HCT116 (cell line): ENCODE results near the gene CTSV. TPM values are rescaled to one million over a fixed set of nuclear protein-coding genes. Genes with fewer than 3 reads are reported as not detected.
"Not testable (repeated sequence)": the region's sequence is repeated elsewhere in the genome, so short reads cannot be mapped to it uniquely, and the experiment has no call there.

Experiments
- ATAC-seq: fragments of 200-7000 bp; cut with Tn5 transposase; 2 replicates; pipeline ENCODE4 v1.9.1; 2020; ENCODE audit warnings: mild to moderate bottlenecking, moderate library complexity
- BruUV-seq: library from RNA; stranded (reverse); fragments of 400-500 nt; replicated peaks from 2 replicates; lab custom pipeline; 2021; lab: Mats Ljungman, UMichigan
- CTCF ChIA-PET: fragments of 300-600 bp; sonication (Branson Sonifier 250); formaldehyde crosslinking; loops from one replicate; lab custom pipeline; 2021; ENCODE audit warnings: antibody characterized with exemption; lab: Charles Lee
- POLR2A ChIA-PET: fragments of 300-600, 350-600 bp; sonication (Branson Sonifier 250); formaldehyde crosslinking; loops from one replicate; lab custom pipeline; 2021; ENCODE audit warnings: antibody characterized with exemption; lab: Charles Lee
- RAD21 ChIA-PET, 2 experiments: fragments of 300-600 bp; sonication (Branson Sonifier 250); formaldehyde crosslinking; loops; one replicate each; lab custom pipeline; 2023; ENCODE audit warnings: low total read pairs in 2 of 2; ENCODE audit not compliant: uncharacterized antibody in 2 of 2, unreplicated experiment in 2 of 2, low non-redundant PET in 1 of 2; lab: Charles Lee
- DNase-seq: peaks from one replicate; pipeline ENCODE4 v3.0.0-alpha.2; 2010; ENCODE audit warnings: low read depth, low spot score
- H2AFZ ChIP-seq: fragments of 200-600 bp; shearing (Covaris generic), sonication (generic); 2 replicates; pipeline ENCODE4 v1.6.1; 2017; ENCODE audit warnings: low read depth, mixed run types, mixed read lengths, antibody characterized with exemption, low read length; ENCODE audit not compliant: poor library complexity, severe bottlenecking
- H3K27ac ChIP-seq: 2 replicates; pipeline ENCODE4 v1.5.1; 2012; ENCODE audit warnings: low read depth, low read length
- H3K27me3 ChIP-seq: fragments of 200-600 bp; sonication (generic); 2 replicates; pipeline ENCODE4 v1.6.1; 2016; ENCODE audit warnings: mixed run types, low read length, mixed read lengths; ENCODE audit not compliant: insufficient read depth
- H3K36me3 ChIP-seq, 2 experiments: fragments of 200-500 bp in 1 of 2; fragments of 200-600 bp in 1 of 2; sonication (Bioruptor generic) in 1 of 2; sonication (generic) in 1 of 2; 2 replicates each; pipeline versions ENCODE4 v1.5.1 to v1.6.1; 2014 to 2016; ENCODE audit warnings: low read length in 2 of 2, inconsistent platforms in 1 of 2, mixed read lengths in 1 of 2, mixed run types in 1 of 2; ENCODE audit not compliant: insufficient read depth in 2 of 2, control insufficient read depth in 1 of 2
- H3K4me1 ChIP-seq, 2 experiments: fragments of 200-600 bp in 1 of 2; sonication (generic) in 1 of 2; 2 replicates each; pipeline versions ENCODE4 v1.5.1 to v1.6.1; 2012 to 2017; ENCODE audit warnings: low read length in 2 of 2, inconsistent platforms in 1 of 2, mild to moderate bottlenecking in 1 of 2, mixed read lengths in 1 of 2, mixed run types in 1 of 2, moderate library complexity in 1 of 2; ENCODE audit not compliant: insufficient read depth in 2 of 2, control insufficient read depth in 1 of 2
- H3K4me2 ChIP-seq: fragments of 200-600 bp; sonication (generic); 2 replicates; pipeline ENCODE4 v1.6.1; 2017; ENCODE audit warnings: mixed run types, low read length, mixed read lengths
- H3K4me3 ChIP-seq, 2 experiments: fragments of 200-600 bp in 1 of 2; sonication (generic) in 1 of 2; replicated peaks in 1 of 2; 2 replicates each; pipeline ENCODE4 v1.5.1; 2011 to 2016; ENCODE audit warnings: low read length in 2 of 2, control low read depth in 1 of 2, low read depth in 1 of 2, mild to moderate bottlenecking in 1 of 2, mixed read lengths in 1 of 2, mixed run types in 1 of 2
- H3K79me2 ChIP-seq: fragments of 200-600 bp; sonication (generic); 2 replicates; pipeline ENCODE4 v1.6.1; 2017; ENCODE audit warnings: mild to moderate bottlenecking, mixed run types, low read length, moderate library complexity, mixed read lengths; ENCODE audit not compliant: insufficient read depth
- H3K9ac ChIP-seq: fragments of 200-600 bp; sonication (generic); 2 replicates; pipeline ENCODE4 v1.6.1; 2016; ENCODE audit warnings: low read length, mixed read lengths
- H3K9me2 ChIP-seq: fragments of 200-600 bp; sonication (generic), shearing (Covaris generic); 2 replicates; pipeline ENCODE4 v1.6.1; 2017; ENCODE audit warnings: mixed run types, mild to moderate bottlenecking, moderate library complexity; ENCODE audit not compliant: insufficient read depth
- H3K9me3 ChIP-seq, 2 experiments: fragments of 200-500 bp in 1 of 2; fragments of 200-600 bp in 1 of 2; sonication (Bioruptor generic) in 1 of 2; sonication (generic) in 1 of 2; 2 replicates each; pipeline ENCODE4 v1.6.1; 2014 to 2017; ENCODE audit warnings: low read length in 2 of 2, mixed read lengths in 2 of 2, inconsistent platforms in 1 of 2, low read depth in 1 of 2, mild to moderate bottlenecking in 1 of 2, mixed run types in 1 of 2, moderate library complexity in 1 of 2; ENCODE audit not compliant: control insufficient read depth in 1 of 2, insufficient read depth in 1 of 2
- H4K20me1 ChIP-seq: fragments of 200-600 bp; sonication (generic), shearing (Covaris generic); 2 replicates; pipeline ENCODE4 v1.6.1; 2017; ENCODE audit warnings: mixed run types, mild to moderate bottlenecking, moderate library complexity; ENCODE audit not compliant: insufficient read depth
- EZH2 ChIP-seq: fragments of 200-600 bp; sonication (generic); IDR thresholded peaks from 2 replicates; pipeline ENCODE4 v1.6.1; 2017; ENCODE audit warnings: antibody characterized with exemption, mixed run types
- EZH2phosphoT487 ChIP-seq: fragments of 200-600 bp; IDR thresholded peaks from 2 replicates; pipeline ENCODE4 v1.6.1; 2018; ENCODE audit warnings: antibody characterized with exemption, borderline replicate concordance
- FOSL1 ChIP-seq: IDR thresholded peaks from 2 replicates; pipeline ENCODE4 v1.6.1; 2012; ENCODE audit warnings: low read depth
- SIN3A ChIP-seq: IDR thresholded peaks from 2 replicates; pipeline ENCODE4 v1.6.1; 2012; ENCODE audit warnings: low read depth
- SRF ChIP-seq: IDR thresholded peaks from 2 replicates; pipeline ENCODE4 v1.6.1; 2012; ENCODE audit warnings: low read depth
- intact Hi-C: fragments of 100-400 bp; cut with micrococcal nuclease; formaldehyde crosslinking; loops from 2 replicates; pipeline ENCODE4 v1.10.0; 2022
- total RNA-seq: library from RNA; stranded (reverse); gene quantifications from one replicate; pipeline ENCODE4 v1.2.1, GENCODE V29; 2021; ENCODE audit not compliant: unreplicated experiment
- TF ChIP-seq, protein P1 (sequence below): IDR thresholded peaks from 2 replicates; pipeline ENCODE4 v1.6.1; 2012
- TF ChIP-seq, protein P2 (sequence below): IDR thresholded peaks from 2 replicates; pipeline ENCODE4 v1.6.1; 2012; ENCODE audit warnings: low read depth

CTSV gene
- total RNA-seq, 1 experiment from 2014 or later = 15.5 TPM

DNA sequence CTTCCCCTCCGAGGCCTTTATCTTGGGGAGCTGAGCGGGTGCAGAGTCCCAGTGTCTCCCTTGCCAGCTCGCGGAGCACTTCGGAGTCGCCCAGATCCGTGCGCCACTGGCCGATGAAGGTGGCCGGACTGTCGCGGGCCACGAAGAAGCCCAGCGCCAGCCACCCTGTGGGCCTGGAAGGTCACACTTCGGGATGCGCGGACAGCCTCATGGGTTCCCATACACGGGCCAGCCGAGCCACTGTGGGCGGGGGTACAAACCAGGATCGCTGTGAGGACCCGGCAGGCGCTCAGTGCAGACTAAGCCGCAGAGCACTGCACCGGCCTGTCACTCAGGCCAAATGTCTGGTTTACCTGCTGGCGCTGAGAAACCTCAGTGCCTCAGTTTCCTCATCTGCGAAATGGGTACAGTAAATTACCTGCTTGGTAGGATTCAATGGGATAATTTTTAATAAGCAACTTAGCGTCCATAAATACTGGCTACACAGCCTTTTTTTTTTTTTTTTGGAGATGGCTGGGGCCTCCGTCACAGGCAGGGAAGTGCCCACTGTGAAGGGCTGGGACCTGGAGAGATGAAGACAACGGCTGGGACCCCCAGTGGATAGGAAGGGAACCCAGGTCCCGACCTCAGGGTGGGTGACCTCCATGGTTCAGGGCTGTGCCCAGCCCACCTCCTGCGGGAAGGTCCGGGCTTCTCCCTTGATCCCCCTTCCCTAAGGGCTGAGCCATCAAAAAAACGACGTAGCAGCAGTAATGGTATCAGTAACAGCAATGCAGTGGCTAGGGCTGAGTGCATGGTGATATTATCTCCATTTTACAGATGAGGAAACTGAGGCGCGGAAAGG lies 38.7 kb upstream of the CTSV start:
- H3K9ac ChIP-seq = no peak overlapping the region
- RAD21 ChIA-PET = no interaction called here

DNA sequence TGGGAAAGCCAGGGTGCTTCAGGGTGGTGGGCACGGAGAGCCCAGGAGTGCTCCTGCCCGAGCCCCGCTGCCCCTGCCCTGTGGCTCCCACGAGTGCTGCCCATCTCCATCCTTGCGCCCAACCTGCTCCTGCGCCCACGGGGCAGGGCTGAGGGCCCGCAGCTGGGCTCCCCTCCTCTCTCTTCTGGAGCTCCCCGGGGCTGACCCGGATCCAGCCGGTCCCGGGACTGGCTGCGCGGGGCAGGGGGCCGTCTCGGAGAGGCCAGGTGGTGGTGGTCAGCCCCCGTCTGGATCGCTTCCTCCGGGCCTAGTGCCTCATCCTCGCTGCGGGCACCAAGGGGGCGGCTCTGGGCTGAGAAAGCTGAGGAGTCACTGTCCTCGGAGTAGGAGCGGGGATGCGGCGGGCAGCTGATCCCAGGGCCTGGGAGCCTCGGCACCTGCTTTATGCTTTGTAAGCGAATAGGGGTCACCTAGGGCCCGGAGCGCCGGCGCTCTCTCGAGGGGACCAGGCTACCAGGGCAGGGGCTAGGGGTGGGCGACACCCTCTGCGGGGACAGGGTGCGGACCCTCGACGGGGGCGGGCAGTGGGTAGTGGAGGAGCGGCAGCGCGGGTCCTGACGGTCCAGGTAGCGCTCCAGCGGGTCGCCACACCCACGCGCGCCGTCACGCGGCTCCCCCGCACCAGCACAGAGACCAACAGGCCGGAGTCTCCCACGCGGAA lies 37.9 kb upstream of the CTSV start:
- H3K4me1 ChIP-seq, intact Hi-C loops, RAD21 ChIA-PET, H3K4me2 ChIP-seq, H3K9me2 ChIP-seq, DNase-seq, H3K36me3 ChIP-seq, H3K27ac ChIP-seq, H3K27me3 ChIP-seq, H3K79me2 ChIP-seq, POLR2A ChIA-PET, CTCF ChIA-PET, BruUV-seq, H3K9ac ChIP-seq, H4K20me1 ChIP-seq, H3K9me3 ChIP-seq, H2AFZ ChIP-seq, ATAC-seq, H3K4me3 ChIP-seq: not testable (repeated sequence)

More for the DNA sequence above, 38.7 kb upstream of the CTSV start:
- CTCF ChIA-PET = no interaction called here
- H3K36me3 ChIP-seq = no peaks in the 10 kb centered on the region
- intact Hi-C loops = no loop called here
- DNase-seq (no peak), ATAC-seq (no peak)
- BruUV-seq = no TSS peak
- H3K79me2 ChIP-seq = no peaks in the 10 kb centered on the region
- no peaks in the 10 kb centered on the region for H3K9me2 ChIP-seq
- POLR2A ChIA-PET = no interaction called here
- no peak overlapping the region for H3K4me3 ChIP-seq
- peaks cover 4% of the 10 kb centered on the region; the same call in 1 of the 2 replicates for H3K27me3 ChIP-seq
- TF ChIP-seq FOSL1 = no peak
- no peak for TF ChIP-seq SIN3A
- TF ChIP-seq SRF = no peak
- TF ChIP-seq, protein P1, sequence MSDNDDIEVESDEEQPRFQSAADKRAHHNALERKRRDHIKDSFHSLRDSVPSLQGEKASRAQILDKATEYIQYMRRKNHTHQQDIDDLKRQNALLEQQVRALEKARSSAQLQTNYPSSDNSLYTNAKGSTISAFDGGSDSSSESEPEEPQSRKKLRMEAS = no peak
- TF ChIP-seq EZH2phosphoT487 = no peak
- TF ChIP-seq, protein P2, sequence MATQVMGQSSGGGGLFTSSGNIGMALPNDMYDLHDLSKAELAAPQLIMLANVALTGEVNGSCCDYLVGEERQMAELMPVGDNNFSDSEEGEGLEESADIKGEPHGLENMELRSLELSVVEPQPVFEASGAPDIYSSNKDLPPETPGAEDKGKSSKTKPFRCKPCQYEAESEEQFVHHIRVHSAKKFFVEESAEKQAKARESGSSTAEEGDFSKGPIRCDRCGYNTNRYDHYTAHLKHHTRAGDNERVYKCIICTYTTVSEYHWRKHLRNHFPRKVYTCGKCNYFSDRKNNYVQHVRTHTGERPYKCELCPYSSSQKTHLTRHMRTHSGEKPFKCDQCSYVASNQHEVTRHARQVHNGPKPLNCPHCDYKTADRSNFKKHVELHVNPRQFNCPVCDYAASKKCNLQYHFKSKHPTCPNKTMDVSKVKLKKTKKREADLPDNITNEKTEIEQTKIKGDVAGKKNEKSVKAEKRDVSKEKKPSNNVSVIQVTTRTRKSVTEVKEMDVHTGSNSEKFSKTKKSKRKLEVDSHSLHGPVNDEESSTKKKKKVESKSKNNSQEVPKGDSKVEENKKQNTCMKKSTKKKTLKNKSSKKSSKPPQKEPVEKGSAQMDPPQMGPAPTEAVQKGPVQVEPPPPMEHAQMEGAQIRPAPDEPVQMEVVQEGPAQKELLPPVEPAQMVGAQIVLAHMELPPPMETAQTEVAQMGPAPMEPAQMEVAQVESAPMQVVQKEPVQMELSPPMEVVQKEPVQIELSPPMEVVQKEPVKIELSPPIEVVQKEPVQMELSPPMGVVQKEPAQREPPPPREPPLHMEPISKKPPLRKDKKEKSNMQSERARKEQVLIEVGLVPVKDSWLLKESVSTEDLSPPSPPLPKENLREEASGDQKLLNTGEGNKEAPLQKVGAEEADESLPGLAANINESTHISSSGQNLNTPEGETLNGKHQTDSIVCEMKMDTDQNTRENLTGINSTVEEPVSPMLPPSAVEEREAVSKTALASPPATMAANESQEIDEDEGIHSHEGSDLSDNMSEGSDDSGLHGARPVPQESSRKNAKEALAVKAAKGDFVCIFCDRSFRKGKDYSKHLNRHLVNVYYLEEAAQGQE = no peak
- TF ChIP-seq EZH2 = no peak
- H3K27ac ChIP-seq = no peak overlapping the region
- H4K20me1 ChIP-seq = no peaks in the 10 kb centered on the region
- H3K4me1 ChIP-seq = no peaks in the 10 kb centered on the region
- no peak overlapping the region for H2AFZ ChIP-seq
- H3K9me3 ChIP-seq = no peaks in the 10 kb centered on the region
- no peak overlapping the region for H3K4me2 ChIP-seq
